NCI-H2029 (cell line): Measurements from ENCODE around the gene CPZ.
A peak's percentile ranks its signal among the peaks of the same experiment; 100 is the strongest.

Experiments
- DNase-seq: peaks from one replicate; lab custom pipeline; 2025; lab: John Stamatoyannopoulos, UW

CPZ gene

DNA sequence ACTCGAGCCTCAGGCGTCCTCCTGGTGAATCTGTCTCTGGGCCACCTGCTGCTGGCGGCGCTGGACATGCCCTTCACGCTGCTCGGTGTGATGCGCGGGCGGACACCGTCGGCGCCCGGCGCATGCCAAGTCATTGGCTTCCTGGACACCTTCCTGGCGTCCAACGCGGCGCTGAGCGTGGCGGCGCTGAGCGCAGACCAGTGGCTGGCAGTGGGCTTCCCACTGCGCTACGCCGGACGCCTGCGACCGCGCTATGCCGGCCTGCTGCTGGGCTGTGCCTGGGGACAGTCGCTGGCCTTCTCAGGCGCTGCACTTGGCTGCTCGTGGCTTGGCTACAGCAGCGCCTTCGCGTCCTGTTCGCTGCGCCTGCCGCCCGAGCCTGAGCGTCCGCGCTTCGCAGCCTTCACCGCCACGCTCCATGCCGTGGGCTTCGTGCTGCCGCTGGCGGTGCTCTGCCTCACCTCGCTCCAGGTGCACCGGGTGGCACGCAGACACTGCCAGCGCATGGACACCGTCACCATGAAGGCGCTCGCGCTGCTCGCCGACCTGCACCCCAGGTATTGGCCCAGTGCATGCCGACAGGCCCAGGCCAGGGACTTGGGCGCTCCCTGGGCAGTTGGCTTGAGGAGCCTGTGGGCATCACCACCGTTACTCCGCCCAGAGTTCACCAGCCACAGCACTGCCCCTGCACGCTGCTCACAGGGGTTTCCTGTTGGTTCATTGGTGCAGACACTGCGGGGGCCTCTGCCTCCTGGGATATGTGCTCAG is 11.3 kb upstream of the CPZ start:
- DNase-seq = no peak

DNA sequence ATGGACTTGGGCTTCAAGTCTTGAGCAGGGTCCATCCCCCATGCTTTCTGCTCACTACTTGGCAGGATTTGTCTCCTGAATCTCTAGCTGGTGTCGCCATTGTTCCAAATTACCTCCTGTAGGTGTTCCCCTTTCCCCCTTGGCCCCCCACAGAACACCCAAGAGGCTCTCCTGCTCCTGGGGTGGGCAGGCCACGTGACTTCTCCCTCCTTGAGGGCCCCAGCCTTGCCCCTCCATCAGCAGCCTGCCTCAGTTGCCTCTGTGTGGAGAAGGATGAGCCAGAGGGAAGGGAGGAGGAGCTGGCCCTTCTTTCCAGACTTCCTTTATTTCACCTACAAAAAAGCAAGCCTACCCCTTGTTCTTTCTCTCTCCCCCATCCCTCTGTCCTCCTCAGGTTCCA is 10.5 kb upstream of the CPZ start:
- no peak for DNase-seq

DNA sequence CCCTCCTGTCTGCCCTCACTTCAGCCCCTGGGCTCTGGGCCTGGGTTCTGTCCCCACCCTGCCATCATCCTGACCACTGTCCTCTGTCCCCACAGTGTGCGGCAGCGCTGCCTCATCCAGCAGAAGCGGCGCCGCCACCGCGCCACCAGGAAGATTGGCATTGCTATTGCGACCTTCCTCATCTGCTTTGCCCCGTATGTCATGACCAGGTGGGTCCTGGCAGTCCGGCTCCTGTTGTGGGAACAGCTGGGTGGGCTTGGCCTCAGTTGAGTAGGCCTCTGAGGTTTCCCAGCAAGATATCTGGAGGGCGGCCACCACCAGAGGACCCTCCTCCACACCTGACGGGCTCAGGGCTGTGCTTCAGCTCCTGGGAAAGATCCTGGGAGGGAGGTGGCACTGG is 10.1 kb upstream of the CPZ start:
- DNase-seq = no peak

DNA sequence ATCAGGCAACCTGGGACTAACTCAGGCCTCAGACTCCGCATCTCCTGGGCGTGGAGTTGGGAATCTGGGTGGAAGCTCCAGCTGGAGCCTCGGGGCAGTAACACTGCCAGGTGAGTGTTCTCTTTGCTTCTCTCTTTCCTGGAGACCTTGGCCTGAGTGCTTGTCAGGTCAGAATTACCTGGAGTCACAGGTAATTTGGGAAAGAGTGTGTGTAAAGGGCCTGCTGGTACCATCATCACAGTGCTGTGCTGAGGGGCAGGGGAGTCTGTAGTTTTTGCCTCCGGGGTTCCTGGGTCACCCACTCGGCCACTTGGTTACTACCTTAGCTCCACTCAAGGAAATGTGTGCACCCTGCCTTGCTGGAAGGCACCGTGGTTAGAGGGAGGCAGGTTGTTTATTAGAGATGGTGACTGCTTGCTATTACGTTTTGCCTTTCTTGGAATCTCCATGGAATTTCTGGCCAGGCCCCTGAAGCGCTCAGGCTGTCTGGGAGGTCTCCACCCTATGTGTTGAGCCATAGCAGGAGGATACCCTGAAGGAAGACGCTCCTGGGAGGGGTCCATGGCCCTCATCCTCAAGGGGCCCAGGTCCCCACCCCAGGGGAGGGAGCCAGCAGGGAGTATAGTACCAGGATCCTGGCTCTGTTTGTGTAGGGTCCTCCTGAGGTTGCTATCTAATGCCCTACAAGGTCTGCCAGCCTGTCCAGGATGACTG is 9.5 kb upstream of the CPZ start:
- DNase-seq = no peak

DNA sequence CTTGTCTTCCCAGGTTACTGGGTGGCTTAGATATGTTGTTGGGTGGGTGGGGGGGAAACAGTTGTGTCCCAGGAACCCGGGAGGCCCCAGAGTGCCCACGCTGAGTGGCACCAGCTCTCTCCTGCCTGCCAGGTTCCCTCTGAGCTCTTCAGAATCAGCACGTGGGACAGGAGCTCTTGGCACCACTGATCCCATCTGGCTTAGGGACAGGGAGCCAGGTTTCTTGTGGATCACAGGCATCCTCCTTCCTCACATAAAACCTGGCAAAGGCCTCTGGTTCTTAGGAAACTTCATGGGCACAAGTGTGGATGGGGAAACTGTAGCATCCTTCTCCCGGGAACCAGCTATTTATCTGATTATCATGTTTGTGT is 8.9 kb upstream of the CPZ start:
- no peak for DNase-seq

DNA sequence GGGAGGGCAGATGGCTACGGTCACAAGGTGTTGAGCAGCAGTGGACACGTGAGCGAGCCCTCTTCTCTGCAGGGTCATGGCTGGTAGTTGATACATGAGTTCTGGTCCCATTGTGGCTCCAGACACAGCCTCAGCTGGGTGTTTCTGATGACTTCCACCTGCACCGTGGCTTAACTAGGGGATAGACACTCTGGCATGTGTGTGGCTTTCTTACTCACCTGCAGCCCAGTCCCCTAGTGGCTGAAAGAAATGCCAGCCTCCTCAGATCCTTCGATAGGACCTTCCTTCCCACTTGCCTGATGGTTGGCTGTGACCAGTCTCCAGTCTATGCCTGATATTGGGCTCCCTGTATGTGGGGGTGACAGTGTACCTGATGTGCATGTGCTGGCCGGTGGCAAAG is 7.4 kb upstream of the CPZ start:
- no peak for DNase-seq

DNA sequence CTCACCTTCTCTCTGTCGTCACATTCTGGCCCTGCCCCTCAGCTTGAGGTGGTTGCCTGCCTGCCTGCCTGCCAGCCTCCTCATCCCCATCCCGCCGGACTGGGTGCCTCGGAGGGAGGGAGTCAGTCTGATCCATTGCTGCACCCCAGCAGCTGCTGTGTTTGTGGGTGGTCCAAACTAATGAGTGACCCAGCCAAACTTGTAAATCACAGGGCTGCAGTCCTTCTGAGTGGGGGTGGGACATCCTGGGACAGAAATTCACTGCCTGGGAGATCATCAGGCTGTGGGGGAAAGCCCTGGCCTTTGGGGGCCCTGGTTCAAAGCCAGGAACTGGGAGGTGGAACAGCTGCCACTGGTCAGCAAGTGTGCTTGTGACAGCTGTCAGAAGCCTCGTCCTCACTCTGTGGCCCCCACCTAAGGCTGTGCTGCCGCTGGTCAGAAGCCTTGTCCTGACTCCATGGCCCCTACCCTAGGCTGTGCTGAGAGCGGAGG is 6.8 kb upstream of the CPZ start:
- DNase-seq = no peak

DNA sequence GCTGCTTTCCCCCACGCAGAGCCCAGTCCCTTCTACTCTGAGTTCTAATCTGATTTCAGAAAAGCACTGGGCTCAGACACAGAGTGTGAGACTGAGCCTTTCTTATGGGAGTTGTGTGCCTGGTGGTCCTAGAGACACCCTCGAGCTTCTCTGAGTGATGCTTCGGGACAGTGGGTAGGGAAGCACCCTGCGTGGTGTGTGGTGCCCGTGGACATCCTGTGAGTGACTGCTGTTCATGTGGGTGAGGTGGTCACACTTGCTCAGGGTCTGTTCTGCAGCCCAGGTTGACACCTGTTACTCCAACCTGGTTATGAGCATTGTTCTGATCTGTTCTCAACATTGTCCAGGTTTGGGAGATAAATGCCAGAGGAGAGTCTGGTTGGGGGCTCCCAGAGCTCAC is 6.3 kb upstream of the CPZ start:
- no peak for DNase-seq

DNA sequence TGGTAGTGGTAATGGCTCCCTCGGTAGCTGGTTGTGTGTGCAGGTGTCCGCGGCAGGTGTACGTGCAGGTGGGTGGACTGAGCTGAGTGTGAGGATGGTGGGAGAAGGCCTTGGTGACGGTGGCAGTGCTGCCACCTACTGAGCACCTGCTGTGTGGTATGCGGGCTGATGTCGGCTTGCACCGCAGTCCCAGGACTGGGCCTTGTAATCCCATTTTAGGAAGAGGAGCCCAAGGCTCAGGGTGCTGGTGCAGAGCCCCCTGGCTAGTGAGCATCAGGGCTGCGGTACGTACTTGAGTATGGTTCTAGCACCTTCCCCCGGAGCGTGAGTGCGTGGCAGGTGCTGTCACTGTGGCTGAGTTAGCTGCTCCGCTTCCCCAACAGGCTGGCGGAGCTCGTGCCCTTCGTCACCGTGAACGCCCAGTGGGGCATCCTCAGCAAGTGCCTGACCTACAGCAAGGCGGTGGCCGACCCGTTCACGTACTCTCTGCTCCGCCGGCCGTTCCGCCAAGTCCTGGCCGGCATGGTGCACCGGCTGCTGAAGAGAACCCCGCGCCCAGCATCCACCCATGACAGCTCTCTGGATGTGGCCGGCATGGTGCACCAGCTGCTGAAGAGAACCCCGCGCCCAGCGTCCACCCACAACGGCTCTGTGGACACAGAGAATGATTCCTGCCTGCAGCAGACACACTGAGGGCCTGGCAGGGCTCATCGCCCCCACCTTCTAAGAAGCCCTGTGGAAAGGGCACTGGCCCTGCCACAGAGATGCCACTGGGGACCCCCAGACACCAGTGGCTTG is 5.7 kb upstream of the CPZ start:
- DNase-seq = no peak

DNA sequence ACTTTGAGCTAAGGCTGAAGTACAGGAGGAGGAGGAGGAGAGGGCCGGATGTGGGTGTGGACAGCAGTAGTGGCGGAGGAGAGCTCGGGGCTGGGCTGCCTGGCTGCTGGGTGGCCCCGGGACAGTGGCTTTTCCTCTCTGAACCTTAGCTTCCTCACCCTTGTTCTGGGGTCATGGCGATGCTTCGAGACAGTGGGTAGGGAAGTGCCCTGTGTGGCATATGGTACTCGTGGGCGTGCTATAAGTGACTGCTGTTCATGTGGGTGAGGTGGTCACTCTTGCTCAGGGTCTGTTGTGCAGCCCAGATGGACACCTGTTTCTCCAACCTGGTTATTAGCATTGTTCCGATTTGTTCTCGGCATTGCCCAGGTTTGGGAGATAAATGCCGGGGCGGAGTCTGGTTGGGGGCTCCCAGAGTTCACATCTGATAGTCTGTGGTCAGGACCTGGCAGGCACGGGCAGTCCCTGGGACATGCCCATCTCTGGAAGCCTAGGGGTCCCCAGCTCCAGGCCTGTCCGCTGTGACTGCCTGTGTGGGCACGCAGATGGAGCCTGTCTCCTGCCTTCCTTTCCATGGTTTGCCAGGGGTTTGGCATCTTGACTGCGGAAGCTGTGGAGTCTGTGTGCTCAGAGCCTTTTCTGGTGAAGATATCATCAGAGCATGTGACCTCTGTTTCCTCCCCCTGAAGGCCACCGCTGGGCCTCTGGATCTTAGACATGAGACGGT is 4.9 kb upstream of the CPZ start:
- DNase-seq = no peak

DNA sequence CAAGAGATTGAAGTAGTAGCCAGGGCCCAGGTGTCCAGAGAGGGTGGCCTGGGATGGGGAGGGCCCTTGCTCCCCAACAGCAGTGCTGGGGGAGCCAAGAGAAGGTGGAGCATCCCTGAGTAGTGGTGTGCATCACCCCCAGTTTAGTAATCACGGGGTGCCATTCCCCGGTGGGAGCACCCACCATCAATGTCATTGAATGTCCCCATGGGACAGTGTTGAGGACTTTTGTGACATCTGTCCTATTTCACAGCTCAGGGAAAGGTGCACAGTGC is 4.4 kb upstream of the CPZ start:
- no peak for DNase-seq

DNA sequence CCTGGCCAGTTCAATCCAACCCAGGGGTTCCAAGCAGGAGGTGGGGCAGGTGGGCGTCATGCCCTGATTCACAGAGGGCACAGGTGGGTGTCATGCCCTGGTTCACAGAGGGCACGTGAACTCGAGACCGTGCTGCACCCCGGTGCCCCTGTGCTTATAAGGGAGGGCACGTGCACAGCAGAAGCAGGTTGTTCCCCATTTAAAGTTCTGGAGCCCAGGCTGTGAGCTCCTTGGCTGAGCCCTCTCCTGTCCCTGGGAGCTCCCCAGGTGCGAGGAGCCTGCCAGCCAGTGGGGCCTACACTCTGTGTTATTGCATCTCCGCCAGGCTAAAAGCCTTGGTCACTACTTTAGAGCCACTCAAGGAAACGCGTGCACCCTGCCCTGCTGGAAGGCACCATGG is 3.2 kb upstream of the CPZ start:
- DNase-seq = no peak

DNA sequence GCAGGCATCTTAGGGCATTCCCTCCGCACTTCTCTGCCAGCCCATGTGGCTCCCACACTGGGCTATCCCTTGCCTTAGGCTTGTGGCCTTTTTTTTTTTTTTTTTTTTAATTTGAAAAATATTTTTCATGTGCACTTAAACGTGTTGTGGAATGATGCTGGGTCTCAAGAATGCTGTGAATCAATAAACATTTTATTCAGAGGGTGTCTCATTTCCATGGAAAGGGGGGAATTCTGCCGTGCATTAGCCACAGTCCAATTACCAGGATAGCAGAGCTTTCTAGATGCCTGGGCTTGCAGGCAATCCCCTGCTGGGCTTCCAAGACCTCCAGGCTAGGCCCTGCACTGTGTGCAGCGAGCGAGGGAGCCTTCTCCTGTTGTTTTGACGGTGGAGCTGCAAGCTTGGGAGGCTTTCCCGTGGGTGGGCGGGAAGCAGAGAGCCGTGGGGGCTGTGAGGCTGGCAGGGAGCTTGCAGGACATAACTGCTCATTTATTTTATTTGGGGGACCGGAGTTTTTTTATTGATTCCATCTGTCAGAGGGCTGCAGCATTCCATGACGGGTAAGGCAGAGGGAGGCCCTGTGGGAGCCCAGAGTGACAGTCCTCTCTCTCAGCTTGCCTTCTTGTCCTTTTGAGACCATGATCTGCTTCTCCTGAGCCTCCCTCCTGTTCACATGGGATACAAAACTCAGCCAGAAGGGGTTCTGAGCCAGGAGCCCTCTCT is 2.6 kb upstream of the CPZ start:
- DNase-seq = no peak

DNA sequence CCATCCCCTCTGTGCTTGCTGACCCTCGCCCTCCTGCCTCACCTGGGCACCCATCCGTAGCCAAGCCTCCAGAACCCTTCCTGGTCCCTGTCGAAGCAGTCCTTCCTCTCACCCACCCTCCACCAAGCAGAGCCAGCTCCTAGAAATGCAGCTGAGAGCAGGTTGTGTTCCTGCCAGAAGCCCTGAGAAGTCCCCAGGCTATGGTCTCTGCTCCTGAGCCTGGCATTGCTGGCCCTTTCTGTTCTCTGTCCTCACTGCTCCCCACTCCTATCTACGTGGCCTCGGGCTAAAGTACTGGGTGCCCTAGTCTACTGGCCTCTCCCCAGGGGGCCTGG is 2.1 kb upstream of the CPZ start:
- DNase-seq = no peak

DNA sequence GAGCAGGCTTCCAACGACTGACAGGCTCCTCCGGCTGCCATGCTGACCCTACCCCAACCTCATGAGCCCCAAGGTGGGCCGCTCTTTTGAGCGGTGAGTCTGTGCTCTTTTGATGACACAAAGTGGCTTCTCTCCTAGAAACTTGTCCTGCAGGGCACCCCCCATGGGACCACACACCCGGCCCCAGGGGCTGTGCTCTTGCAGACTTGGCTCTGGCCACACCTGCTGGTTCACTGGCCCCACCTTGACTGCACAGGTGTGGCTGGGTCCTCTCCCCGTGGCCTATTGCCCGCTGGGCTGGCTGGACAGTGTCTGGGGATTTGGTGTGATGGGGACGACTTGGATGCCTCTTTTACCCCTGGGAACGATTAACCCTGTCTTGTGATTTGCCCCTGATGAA is 1.5 kb upstream of the CPZ start:
- no peak for DNase-seq

DNA sequence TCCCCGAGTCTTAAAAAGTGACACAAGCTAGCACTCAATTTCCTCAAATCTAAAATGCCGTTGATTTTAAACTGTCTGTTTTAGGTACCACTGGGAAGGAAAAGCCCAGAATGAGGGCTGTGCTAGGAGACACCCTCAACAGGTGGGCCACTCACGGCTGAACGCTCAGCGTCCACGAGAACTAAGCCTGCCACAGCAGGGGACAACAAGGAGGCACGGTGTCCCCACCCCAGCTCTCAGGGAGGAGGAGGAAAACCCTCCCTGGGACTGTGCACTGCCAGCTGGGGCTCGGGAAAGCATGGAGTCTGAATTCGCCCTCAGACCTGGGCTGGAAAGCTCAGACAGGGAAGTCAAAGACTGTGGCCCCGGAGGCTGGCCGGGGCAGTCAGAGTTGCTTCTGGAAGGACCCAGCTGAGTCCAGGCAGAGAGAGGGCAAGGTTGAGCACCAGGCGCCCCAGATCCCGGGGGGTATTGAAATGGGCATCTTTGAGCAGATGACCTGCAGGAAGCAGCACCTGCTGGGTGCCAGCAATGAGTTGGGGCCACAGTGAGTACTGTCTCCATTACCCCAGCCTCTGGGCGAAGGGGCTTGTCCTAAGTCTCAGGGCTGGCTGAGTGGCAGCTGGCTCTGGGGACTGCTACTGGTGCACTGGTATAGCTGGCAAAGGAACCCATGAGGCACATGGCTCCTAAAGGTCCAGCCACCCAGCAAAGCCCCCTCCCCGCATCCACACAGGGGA is 769 bp upstream of the CPZ start:
- no peak for DNase-seq

DNA sequence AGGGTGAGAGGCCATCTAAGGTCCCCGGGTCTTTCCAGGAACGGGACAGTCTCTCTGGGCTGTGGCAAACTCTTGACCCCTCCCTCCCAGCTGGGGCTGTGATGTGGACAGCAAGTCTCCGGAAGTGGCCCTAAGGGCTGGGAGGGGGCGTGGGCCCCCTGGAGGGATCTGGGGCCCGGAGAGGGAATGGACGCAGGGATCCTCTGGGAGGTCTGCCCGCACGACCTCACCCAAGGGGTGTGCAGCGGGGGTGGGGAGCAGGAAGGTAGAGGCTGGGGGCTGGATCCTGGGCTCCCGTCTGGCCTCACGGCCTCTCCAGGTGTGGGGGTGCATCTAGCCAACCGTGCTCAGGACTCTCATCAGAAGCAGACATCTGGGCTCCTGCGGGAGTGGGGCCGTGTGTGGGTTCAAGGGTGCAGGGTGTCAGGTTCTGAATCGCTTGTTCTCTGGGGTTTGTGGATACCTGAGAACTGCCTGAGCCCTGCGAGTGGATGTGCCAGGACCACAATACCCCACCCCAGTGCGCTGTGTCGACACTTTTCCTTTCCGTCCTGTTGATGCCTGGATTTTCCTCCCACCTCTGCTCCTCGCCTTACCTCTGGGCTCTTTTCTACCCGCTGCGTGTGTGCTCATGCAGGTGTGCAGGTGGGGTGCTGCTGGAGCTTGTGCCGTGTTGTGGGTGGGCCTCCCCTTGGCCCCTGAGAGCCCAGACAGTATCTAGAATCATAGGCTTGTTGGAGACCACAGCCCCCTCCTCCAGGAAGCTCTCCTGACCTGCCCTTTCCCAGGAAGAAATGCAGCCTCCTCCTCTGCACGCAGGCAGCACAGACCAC is 915 bp downstream of the CPZ start:
- DNase-seq = no peak

DNA sequence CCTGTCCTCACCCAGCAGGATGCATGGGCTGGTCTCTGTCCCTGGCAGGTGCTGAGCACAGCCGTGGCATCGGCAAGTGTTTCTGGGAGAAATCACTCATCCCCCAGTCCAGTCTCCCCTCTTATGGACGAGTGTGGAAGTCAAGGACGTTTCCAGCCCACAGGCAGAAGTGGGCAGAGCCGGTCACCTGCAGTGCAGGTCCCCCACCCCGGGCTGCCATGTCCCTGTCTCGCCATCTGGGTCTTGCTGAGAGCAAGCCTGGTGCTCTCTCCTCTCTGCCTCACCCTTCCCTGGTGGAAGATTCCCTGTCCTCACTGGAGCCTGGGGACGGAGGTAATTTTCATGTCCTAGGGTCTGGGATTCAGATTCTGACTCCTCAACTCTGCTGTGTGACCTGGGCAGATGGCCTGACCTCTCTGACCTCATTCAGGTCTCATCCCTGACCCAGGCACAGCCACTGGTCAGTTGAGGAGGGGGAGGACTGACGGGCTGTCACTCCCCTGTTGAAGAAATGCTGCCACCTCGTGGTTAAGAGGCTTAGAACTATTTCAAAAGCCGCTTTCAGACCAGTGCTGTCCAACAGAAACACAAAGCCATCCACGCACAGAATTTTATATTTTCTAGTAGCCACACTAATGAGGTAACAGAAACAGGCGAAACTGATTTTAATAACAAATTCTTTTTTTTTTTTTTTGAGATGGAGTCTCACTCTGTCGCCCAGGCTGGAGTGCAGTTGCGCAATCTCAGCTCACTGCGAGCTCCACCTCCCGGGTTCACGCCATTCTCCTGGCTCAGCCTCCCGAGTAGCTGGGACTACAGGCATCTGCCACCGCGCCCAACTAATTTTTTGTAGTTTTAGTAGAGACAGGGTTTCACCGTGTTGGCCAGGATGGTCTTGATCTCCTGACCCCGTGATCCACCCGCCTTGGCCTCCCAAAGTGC is 1.8 kb downstream of the CPZ start:
- peak; percentile 37 for DNase-seq
